Astrocyte of the cerebellum (primary cell): ENCODE data around the gene SH3TC1.

ENCODE experiments used
- DNase-seq: peaks from one replicate; pipeline ENCODE4 v3.0.0-alpha.2; 2011; ENCODE audit warnings: low read depth
- H3K4me3 ChIP-seq: 2 replicates; pipeline ENCODE4 v1.5.1; 2011; ENCODE audit warnings: mild to moderate bottlenecking, low read depth, low read length, moderate library complexity
- in situ Hi-C: cut with HindIII; loops from 2 replicates; pipeline ENCODE4 v1.10.0; 2017; ENCODE audit warnings: low sequenced_read_pairs
- TF ChIP-seq, protein P1 (sequence below): IDR thresholded peaks from 2 replicates; pipeline ENCODE4 v1.5.1; 2012; ENCODE audit warnings: low read length, low read depth, moderate library complexity, mild to moderate bottlenecking; ENCODE audit errors: missing control alignments

SH3TC1 gene

DNA sequence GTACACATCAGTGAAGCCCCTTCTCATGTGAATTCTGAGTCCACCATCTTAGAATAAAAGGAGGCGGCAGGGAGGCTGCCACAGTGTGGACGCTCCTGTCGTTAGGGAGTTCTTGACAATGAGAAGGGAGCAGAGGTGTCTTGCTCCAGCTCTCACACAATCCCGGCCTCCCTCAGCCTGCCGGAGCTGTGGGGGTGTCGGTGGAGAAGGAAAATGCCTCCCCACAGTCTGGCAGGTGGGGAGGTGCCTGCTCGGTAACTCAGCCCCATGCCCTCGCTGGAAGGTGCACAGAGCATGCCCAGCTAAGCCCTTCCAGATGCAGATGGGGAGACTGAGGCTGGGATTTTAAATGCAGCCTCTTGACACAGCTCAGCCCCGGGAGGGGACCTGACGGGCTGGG is 20.0 kb upstream of the SH3TC1 start:
- in situ Hi-C loops = no loop called here
- TF ChIP-seq, protein P1, sequence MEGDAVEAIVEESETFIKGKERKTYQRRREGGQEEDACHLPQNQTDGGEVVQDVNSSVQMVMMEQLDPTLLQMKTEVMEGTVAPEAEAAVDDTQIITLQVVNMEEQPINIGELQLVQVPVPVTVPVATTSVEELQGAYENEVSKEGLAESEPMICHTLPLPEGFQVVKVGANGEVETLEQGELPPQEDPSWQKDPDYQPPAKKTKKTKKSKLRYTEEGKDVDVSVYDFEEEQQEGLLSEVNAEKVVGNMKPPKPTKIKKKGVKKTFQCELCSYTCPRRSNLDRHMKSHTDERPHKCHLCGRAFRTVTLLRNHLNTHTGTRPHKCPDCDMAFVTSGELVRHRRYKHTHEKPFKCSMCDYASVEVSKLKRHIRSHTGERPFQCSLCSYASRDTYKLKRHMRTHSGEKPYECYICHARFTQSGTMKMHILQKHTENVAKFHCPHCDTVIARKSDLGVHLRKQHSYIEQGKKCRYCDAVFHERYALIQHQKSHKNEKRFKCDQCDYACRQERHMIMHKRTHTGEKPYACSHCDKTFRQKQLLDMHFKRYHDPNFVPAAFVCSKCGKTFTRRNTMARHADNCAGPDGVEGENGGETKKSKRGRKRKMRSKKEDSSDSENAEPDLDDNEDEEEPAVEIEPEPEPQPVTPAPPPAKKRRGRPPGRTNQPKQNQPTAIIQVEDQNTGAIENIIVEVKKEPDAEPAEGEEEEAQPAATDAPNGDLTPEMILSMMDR = no peak
- H3K4me3 ChIP-seq = no peak overlapping the region
- DNase-seq = no peak

DNA sequence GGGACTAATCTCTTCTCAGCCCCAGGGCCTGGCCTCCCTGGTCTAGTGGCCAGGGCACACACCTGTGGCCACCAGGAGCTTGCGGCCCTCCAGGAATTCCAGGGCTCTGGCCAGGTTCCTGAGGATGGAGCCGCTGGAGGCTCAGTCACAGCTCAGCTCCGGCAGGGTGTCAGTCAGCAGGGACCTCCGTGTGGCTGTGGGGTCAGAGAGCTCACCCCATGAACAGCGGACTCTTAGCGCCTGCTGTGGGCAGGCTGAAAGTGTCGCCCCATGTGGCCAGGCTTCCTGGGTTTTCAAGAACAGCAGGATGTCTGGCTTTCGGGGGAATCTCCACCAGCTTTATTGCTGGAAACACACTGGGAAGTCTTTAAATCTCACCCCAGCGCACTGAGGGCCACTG is 19.3 kb upstream of the SH3TC1 start:
- no peak overlapping the region for H3K4me3 ChIP-seq
- DNase-seq = no peak
- TF ChIP-seq, protein P1 = no peak
- in situ Hi-C loops = no loop called here

DNA sequence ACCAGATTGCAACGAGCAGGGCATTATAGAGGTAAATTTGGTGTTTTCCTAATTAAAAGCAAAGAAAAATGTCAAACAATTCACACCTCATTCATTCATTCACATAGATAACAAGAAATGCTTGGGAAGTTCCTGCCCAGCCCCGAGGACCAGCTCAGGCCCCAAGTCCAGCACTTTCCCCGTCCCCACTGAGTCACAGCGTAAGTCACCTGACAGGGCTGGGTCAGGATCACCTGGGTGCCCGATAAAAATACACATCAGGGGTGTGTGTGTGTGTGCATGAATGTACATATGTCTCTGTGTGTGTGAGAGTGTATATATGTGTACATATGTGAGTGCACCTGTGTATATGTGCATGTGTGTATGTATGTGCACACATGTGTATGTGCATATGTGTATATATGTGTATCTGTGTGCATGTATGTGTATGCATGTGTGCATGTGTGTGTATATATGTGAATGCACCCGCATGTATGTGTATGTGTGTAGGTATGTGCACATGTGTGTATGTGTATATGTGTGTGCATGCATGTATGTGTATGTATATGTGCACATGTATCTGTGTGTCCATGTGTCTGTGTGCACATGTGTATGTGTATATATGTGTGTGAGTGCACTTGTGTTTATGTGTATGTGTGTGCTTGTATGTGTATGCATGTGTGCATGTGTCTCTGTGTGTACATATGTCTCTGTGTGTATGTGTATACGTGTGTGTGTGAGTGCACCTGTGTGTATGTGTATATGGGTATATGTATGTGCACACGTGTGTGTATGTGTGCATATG is 18.6 kb upstream of the SH3TC1 start:
- no peak overlapping the region for H3K4me3 ChIP-seq
- TF ChIP-seq, protein P1 = no peak
- in situ Hi-C loops = no loop called here
- no peak for DNase-seq

DNA sequence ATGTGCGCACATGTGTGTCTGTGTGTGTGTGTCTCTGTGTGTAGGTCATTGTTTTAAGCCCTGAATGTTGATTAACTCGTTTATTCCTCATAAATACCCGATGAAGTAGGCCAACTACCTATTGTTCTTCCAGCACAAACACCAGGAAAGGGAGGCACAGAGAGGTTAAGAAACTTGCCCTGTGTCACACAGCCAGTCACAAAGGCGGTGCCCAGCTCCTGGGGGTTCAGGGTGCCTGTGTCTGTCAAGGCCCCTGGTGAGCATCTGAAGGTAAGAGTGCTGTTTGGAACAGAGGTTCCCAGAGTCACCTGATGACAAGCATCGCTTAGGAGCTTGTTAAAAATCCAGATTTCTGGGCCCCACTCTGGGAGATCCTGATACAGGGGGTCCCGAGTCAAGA is 18.0 kb upstream of the SH3TC1 start:
- no peak for DNase-seq
- TF ChIP-seq, protein P1 = no peak
- H3K4me3 ChIP-seq = no peak overlapping the region
- in situ Hi-C loops = no loop called here

DNA sequence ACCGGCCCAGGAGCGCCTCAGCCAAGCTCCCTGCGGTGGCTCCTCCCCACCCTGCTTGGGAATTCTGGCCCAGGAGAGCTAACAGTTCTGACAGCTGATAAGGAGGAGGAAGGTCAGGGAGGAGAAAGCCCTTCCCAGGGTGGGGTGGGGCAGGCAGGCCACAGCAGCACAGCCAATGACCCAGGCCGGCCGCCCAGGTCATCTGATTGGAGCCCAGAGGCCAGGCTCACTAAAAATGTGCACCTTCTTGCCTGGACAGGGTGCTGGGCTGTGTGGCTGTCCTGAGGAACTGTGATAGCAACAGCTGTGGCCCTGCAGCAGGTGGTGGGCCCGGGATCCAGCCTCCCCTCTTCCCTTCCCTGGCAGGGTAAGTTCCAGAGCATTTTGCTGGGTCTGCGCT is 17.2 kb upstream of the SH3TC1 start:
- H3K4me3 ChIP-seq = no peak overlapping the region
- in situ Hi-C loops = no loop called here
- DNase-seq = no peak
- TF ChIP-seq, protein P1 = no peak

DNA sequence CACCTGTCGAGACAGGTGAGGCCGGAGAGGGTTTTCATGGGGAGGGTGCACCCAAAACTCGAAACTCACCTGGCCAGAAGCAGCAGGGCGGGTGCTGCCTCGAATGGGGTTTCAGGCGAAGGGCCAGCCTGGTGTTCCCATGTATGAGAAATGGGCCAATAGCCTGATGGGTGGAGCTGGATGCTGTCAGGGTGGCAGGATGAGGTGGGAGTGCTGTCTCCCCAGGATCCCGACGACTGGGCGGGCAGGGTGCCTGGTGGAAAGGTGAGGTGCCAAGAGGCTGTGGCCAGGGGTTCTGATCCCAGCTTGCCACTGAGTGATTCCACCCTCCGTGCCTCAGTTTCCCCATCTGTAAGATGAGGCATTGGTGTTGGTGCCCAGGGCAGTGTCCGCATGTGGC is 16.8 kb upstream of the SH3TC1 start:
- TF ChIP-seq, protein P1 = no peak
- in situ Hi-C loops = no loop called here
- no peak overlapping the region for H3K4me3 ChIP-seq
- no peak for DNase-seq
